Measurements from ENCODE around the gene PRDM5.

- no peak for TF ChIP-seq CTCF (IDR thresholded peaks at IDR 0.05)
- TF ChIP-seq POLR2A (IDR thresholded peaks at IDR 0.05), result no peak
Observed at GRCh38 chr4:120862432-120862831, 60.1 kb downstream of the PRDM5 start.

Data from thyroid gland (tissue), 4 donors.